Activated T-cell treated with anti-CD3 and anti-CD28 coated beads, Interleukin-2, amount 50 U/mL, for 4 hours (primary cell): ENCODE measurements around the gene OR7E24. TPM values are rescaled to one million over a fixed set of nuclear protein-coding genes. Genes with fewer than 3 reads are reported as not detected.
A peak's percentile ranks its signal among the peaks of the same experiment; 100 is the strongest.
"Not testable (repeated sequence)": the region's sequence is repeated elsewhere in the genome, so short reads cannot be mapped to it uniquely, and the experiment has no call there.

Source experiments
- ATAC-seq, 2 donors: fragments of 200-7000 bp; cut with Tn5 transposase; one replicate each; pipeline ENCODE4 v1.10.0; 2021
- DNase-seq: peaks from one replicate; pipeline ENCODE4 v3.0.0-alpha.2; 2020
- H3K27me3 Mint-ChIP-seq: one replicate; pipeline ENCODE4 v1.8.0; 2021; ENCODE audit warnings: low read depth, mixed read lengths
- H3K36me3 Mint-ChIP-seq: one replicate; pipeline ENCODE4 v1.8.0; 2022; ENCODE audit warnings: mixed read lengths; ENCODE audit not compliant: insufficient read depth
- H3K4me1 Mint-ChIP-seq: one replicate; pipeline ENCODE4 v1.8.0; 2021; ENCODE audit warnings: low read depth, mixed read lengths
- H3K4me3 Mint-ChIP-seq: one replicate; pipeline ENCODE4 v1.8.0; 2021; ENCODE audit warnings: mild to moderate bottlenecking, moderate library complexity, mixed read lengths
- H3K9me3 Mint-ChIP-seq: one replicate; pipeline ENCODE4 v1.8.0; 2021; ENCODE audit warnings: mixed read lengths
- total RNA-seq, 3 donors: library from RNA; stranded (reverse); gene quantifications; one replicate each; pipeline ENCODE4 v1.2.1, GENCODE V29; 2021

The OR7E24 gene
- not detected for total RNA-seq

- ATAC-seq (no peak), DNase-seq (no peak)
- Mint-ChIP-seq H3K9me3 (peaks cover 9% of the 10 kb centered on the region), H3K36me3 (peaks cover 2% of the 10 kb centered on the region), H3K27me3 (peaks cover 14% of the 10 kb centered on the region), H3K4me1 (no peaks in the 10 kb centered on the region), H3K4me3 (no peak within 1 kb of the TSS)
Measured at GRCh38 chr19:9250630-9251029, at the start of gene OR7E24. Gene OR7E24, plus strand, starts transcription at chr19:9250930. Its CDS starts 114 bp downstream, at chr19:9251044.

GRCh38 chr19:9205501-9206113, 45.1 kb upstream of the OR7E24 start:
- Mint-ChIP-seq H3K4me1 (peaks cover 5% of the 10 kb centered on the region), H3K27me3 (peaks cover 12% of the 10 kb centered on the region), H3K36me3 (no peaks in the 10 kb centered on the region), H3K4me3 (peak overlapping the region; percentile 51), H3K9me3 (no peaks in the 10 kb centered on the region)
- peak; percentile 62 to 66 for ATAC-seq
- peak; percentile 57 for DNase-seq

DNA sequence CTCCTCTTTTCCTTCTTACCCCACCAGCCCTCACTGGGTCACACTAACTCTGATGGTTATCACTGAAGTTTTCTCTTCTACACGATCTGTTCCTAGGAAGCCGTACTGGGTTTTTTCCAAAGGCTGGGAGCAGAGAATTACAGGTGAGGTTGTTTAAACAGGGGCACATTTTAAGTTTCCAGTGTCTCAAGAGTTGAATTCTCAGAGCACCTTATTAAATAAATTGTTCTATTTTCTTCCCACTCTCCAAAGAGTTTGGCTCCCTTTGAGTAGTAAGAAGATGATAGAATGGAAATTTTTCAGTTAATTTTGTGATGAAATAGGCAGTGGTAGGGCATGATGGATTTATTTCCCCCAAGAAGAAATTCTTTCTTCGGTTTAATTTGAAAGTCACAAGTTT, 31.2 kb upstream of the OR7E24 start, which contains the start of gene OR7D4:
Gene OR7D4, minus strand, starts transcription at position 101 of the 400 bp plus-strand sequence. CDS start 4,752 bp downstream, outside the sequence.
- Mint-ChIP-seq H3K9me3 (peaks cover 12% of the 10 kb centered on the region), H3K4me1 (no peaks in the 10 kb centered on the region), H3K36me3 (no peaks in the 10 kb centered on the region), H3K4me3 (no peak within 1 kb of the TSS), H3K27me3 (peaks cover 9% of the 10 kb centered on the region)
- DNase-seq: no peak
- ATAC-seq: no peak

- Mint-ChIP-seq H3K4me1 (no peaks in the 10 kb centered on the region), H3K9me3 (peaks cover 9% of the 10 kb centered on the region), H3K36me3 (peaks cover 2% of the 10 kb centered on the region), H3K27me3 (peaks cover 14% of the 10 kb centered on the region), H3K4me3 (no peak overlapping the region)
- no peak for DNase-seq
- ATAC-seq: no peak
Measured at GRCh38 chr19:9251236-9251635, 506 bp downstream of the OR7E24 start.

GRCh38 chr19:9283485-9283884, 32.8 kb downstream of the OR7E24 start:
- not testable (repeated sequence) for ATAC-seq, H3K4me1 Mint-ChIP-seq, H3K36me3 Mint-ChIP-seq
- DNase-seq: peak; percentile 17
- Mint-ChIP-seq H3K9me3 (peaks cover 38% of the 10 kb centered on the region), H3K27me3 (peaks cover 18% of the 10 kb centered on the region), H3K4me3 (peak overlapping the region; percentile 24)

DNA sequence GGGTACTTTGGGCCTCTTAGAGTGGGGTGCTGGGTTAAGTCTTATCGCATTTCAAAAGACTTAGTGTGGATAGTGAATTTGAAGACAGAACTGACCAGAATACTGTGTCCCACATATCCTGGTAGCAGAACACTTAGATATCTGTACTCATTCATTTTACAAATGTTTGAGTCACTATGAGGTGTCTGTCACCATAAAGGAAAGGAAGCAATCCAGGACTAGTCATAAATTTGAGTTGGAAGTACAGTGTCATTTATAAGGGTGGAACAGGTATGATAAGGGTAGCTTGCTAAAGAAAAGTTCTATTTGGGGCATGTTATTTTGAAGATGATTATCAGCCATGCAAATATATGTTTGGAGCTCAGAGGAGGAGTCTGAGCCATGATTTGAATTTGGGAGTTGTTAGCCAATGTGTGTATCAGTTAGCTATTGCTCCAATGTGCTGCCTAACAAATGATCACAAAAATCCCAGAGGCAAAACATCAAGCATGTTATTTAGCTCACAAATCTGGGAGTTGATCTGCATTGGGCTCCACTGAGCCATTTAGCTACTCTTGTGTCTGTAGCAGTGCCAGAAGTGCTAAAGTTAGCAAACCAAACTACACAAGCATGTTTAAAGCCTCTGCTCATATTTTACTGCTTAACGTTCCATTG, 38.6 kb downstream of the OR7E24 start:
- Mint-ChIP-seq H3K9me3 (peaks cover 40% of the 10 kb centered on the region), H3K4me1 (no peaks in the 10 kb centered on the region), H3K4me3 (no peak overlapping the region), H3K27me3 (no peaks in the 10 kb centered on the region), H3K36me3 (peaks cover 32% of the 10 kb centered on the region)
- ATAC-seq (no peak), DNase-seq (no peak)

GRCh38 chr19:9295411-9295849, 44.7 kb downstream of the OR7E24 start:
- Mint-ChIP-seq H3K4me1 (no peaks in the 10 kb centered on the region), H3K36me3 (peaks cover 66% of the 10 kb centered on the region), H3K9me3 (peaks cover 56% of the 10 kb centered on the region), H3K27me3 (no peaks in the 10 kb centered on the region), H3K4me3 (no peak overlapping the region)
- DNase-seq: no peak
- ATAC-seq: no peak

DNA sequence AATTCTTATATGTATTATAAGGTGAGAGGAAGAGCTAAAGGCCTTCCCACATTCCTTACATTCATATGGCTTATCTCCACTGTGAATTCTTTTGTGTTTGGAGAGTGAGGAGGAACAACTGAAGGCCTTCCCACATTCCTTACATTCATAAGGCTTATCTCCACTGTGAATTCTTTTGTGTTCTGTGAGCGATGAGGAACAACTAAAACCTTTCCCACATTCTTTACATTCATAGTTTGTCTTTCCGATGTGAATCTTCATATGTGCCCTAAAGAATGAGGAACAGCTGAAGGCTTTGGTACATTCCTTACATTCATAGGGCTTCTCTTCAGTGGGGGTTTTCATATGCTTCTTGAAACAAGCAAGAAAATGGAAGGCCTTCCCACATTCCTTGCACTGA, 45.6 kb downstream of the OR7E24 start:
- ATAC-seq: no peak
- no peak overlapping the region for H3K4me3 Mint-ChIP-seq
- no peaks in the 10 kb centered on the region for H3K4me1 Mint-ChIP-seq

More for the DNA sequence above, 45.6 kb downstream of the OR7E24 start:
- DNase-seq: no peak
- Mint-ChIP-seq H3K27me3 (no peaks in the 10 kb centered on the region), H3K36me3 (peaks cover 74% of the 10 kb centered on the region), H3K9me3 (peaks cover 60% of the 10 kb centered on the region)

Other genes with a start within 250 kb of the OR7E24 start
- under 1 TPM in 1 of 3 donors, not detected in 2; 0.03 TPM for gene MUC16, start 240.5 kb upstream of the OR7E24 start, total RNA-seq
- gene OR1M1, start 163.9 kb upstream of the OR7E24 start, total RNA-seq: not detected
- not detected for gene OR7G2, start 143.5 kb upstream of the OR7E24 start, total RNA-seq
- gene OR7G1, start 135.2 kb upstream of the OR7E24 start, total RNA-seq: not detected
- gene OR7G3, start 124.0 kb upstream of the OR7E24 start, total RNA-seq: not detected
- 10 to 100 TPM; 53.6 to 57.4 (median 56.4) TPM for gene ZNF317, start 110.5 kb upstream of the OR7E24 start, total RNA-seq
- gene OR7D2, start 72.0 kb upstream of the OR7E24 start, total RNA-seq: under 1 TPM in 2 of 3 donors, not detected in 1; 0.10 to 0.24 TPM
- not detected for gene OR7D4, start 31.3 kb upstream of the OR7E24 start, total RNA-seq
- gene ZNF699, start 58.9 kb downstream of the OR7E24 start, total RNA-seq: 1 to 10 TPM; 3.5 to 5.6 (median 3.8) TPM
- gene ZNF559, start 73.2 kb downstream of the OR7E24 start, total RNA-seq: 10 to 100 TPM in 1 of 3 donors, 1 to 10 TPM in 2; 6.6 to 11.0 (median 8.2) TPM
- gene ZNF177, start 112.1 kb downstream of the OR7E24 start, total RNA-seq: under 1 TPM in 2 of 3 donors, not detected in 1; 0.27 to 0.37 TPM
- 10 to 100 TPM; 17.9 to 26.5 (median 21.9) TPM for gene ZNF266, start 184.6 kb downstream of the OR7E24 start, total RNA-seq
- not detected for gene ZNF560, start 247.7 kb downstream of the OR7E24 start, total RNA-seq